Gastrocnemius medialis (tissue), 4 donors: Measurements from ENCODE around the gene PPM1F. TPM values are rescaled to one million over a fixed set of nuclear protein-coding genes. Genes with fewer than 3 reads are reported as not detected.

Experiments
- ATAC-seq, 2 donors: fragments of 150-250 bp; one replicate each; pipeline ENCODE4 v1.9.1; 2016
- DNase-seq, 2 donors: peaks; one replicate each; pipeline ENCODE4 v3.0.0-alpha.2; 2019
- H3K27ac ChIP-seq, 4 donors: fragments of 200-600 bp; sonication (generic); 1 replicate in 1 of 4; 2 replicates in 3 of 4; pipeline ENCODE4 v1.5.1; 2016 to 2018; ENCODE audit warnings: mild to moderate bottlenecking in 2 of 4, moderate library complexity in 1 of 4
- H3K27me3 ChIP-seq, 3 donors: fragments of 200-600 bp; sonication (generic) in 2 of 3; 1 replicate in 1 of 3; 2 replicates in 2 of 3; pipeline versions ENCODE4 v1.5.1 to v1.6.0; 2016 to 2019; ENCODE audit warnings: mild to moderate bottlenecking in 1 of 3, moderate library complexity in 1 of 3
- H3K36me3 ChIP-seq, 2 donors: fragments of 200-600 bp; sonication (generic) in 1 of 2; one replicate each; pipeline ENCODE4 v1.5.1; 2017 to 2018
- H3K4me1 ChIP-seq, 2 donors: fragments of 200-600 bp; sonication (generic) in 1 of 2; one replicate each; pipeline ENCODE4 v1.5.1; 2016 to 2017; ENCODE audit warnings: mild to moderate bottlenecking in 2 of 2
- H3K4me3 ChIP-seq, 4 donors: fragments of 200-600 bp; sonication (generic) in 3 of 4; 1 replicate in 1 of 4; 2 replicates in 3 of 4; pipeline ENCODE4 v1.5.1; 2016 to 2019; ENCODE audit warnings: mild to moderate bottlenecking in 2 of 4
- H3K9me3 ChIP-seq, 3 donors: fragments of 200-600 bp; sonication (generic) in 2 of 3; 1 replicate in 1 of 3; 2 replicates in 2 of 3; pipeline ENCODE4 v1.5.1; 2016 to 2019
- POLR2A ChIP-seq, 2 donors: fragments of 450-650 bp; IDR thresholded peaks; one replicate each; pipeline ENCODE4 v1.6.1; 2017; ENCODE audit warnings: antibody characterized with exemption in 2 of 2, mild to moderate bottlenecking in 2 of 2, moderate library complexity in 2 of 2
- in situ Hi-C, 4 donors: fragments of 200-750 bp; cut with MboI; loops; one replicate each; pipeline versions ENCODE4 v1.15.0 to v1.8.0; 2017; ENCODE audit warnings: low sequenced_read_pairs in 4 of 4
- intact Hi-C: fragments of 100-400 bp; cut with DNase I; formaldehyde crosslinking; loops from one replicate; pipeline ENCODE4 v1.15.1; 2023; ENCODE audit warnings: low total_unique reads
- total RNA-seq, 4 donors: library from RNA; depleted of rRNA; stranded (reverse); fragments of >200 nt; gene quantifications; one replicate each; pipeline versions ENCODE4 v1.1.0 to v1.2.3, GENCODE V29; 2016
- TF ChIP-seq, protein P1 (sequence below), 5 experiments: fragments of 450-650 bp in 3 of 5; fragments of 200-600 bp in 2 of 5; sonication (generic) in 2 of 5; IDR thresholded peaks in 4 of 5; conservative IDR thresholded peaks in 1 of 5; 1 replicate in 4 of 5; 2 replicates in 1 of 5; pipeline ENCODE4 v1.5.1; 2016 to 2019; ENCODE audit warnings: antibody characterized with exemption in 5 of 5, mild to moderate bottlenecking in 3 of 5, moderate library complexity in 3 of 5

PPM1F gene
- total RNA-seq, 4 donors from 2014 or later, result 10.2 to 13.8 (median 11.0) TPM

DNA sequence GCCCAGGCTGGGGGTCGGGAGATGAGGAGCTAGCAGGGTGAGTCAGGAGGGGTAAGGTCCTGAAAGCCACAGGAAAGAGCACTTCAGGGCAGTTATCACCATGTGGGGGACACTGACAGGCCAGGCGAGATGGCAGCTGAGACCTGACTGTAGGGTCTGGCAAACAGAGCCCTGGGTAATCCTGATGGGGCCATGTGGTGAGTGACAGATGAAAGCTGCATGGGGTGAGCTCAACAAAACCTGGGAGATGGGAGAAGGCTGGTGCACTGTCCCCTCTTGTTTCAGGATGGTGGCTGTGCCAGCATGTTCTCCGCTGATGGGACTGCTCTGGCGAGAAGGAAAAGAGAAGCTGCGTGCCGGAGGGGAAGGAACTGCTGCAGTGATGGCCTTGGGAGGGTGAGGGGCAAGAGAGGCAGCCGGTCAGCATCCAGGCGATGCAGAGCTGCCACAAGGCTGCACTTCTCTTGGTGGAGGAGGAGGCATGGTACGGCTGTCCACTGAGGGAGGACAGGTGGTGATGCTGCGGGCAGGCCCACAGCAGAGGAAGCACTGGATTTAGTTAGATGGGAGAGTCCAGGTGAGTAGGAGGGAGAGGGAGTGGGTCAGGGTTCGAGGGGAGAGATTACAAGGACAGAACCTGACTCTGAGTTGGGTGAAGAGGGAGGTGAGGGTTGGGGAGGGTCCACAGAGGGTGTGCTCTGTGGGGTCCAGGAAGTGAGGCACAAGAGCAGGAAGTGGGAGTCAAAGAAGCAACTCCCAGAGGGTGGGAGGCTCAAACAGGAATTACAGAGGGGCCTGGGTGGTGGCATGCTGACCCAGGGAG lies 26.1 kb upstream of the PPM1F start:
- Histone ChIP-seq H3K36me3 (peaks cover 0 to 15% of the 10 kb centered on the region in 2 donors), H3K4me1 (peaks cover 12 to 18% of the 10 kb centered on the region in 2 donors), H3K4me3 (no peak overlapping the region), H3K27me3 (no peaks in the 10 kb centered on the region), H3K27ac (no peak overlapping the region), H3K9me3 (no peaks in the 10 kb centered on the region)
- TF ChIP-seq, protein P1, sequence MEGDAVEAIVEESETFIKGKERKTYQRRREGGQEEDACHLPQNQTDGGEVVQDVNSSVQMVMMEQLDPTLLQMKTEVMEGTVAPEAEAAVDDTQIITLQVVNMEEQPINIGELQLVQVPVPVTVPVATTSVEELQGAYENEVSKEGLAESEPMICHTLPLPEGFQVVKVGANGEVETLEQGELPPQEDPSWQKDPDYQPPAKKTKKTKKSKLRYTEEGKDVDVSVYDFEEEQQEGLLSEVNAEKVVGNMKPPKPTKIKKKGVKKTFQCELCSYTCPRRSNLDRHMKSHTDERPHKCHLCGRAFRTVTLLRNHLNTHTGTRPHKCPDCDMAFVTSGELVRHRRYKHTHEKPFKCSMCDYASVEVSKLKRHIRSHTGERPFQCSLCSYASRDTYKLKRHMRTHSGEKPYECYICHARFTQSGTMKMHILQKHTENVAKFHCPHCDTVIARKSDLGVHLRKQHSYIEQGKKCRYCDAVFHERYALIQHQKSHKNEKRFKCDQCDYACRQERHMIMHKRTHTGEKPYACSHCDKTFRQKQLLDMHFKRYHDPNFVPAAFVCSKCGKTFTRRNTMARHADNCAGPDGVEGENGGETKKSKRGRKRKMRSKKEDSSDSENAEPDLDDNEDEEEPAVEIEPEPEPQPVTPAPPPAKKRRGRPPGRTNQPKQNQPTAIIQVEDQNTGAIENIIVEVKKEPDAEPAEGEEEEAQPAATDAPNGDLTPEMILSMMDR (IDR thresholded peaks at IDR 0.05 in 4 of 5, conservative IDR thresholded peaks at IDR 0.05 in 1 of 5), result no peak
- no peak for TF ChIP-seq POLR2A (IDR thresholded peaks at IDR 0.05)
- ATAC-seq, result no peak
- in situ Hi-C loops (no loop called here), intact Hi-C loops (no loop called here)
- DNase-seq, result no peak

DNA sequence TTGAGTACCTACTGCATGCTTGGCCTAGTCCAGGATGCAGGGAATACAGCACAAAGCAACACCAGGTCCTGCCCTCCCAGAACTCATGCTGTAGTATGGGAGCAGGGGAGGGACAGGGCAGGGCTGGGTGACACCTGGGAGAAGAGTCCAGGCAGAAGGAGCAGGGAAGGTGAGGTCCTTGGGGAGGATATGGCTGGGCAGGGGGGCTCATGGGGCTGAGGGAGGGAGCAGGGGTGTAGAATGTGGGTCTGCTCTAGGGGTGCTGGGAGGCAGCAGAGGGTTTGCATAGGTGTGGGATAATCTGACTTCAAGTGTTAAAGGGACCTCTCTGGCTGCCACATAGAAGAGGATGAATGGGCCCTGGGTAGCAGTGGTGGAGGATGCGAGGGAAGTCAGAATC lies 25.2 kb upstream of the PPM1F start:
- Histone ChIP-seq H3K36me3 (peaks cover 0 to 25% of the 10 kb centered on the region in 2 donors), H3K4me1 (peaks cover 12 to 18% of the 10 kb centered on the region in 2 donors), H3K4me3 (no peak overlapping the region), H3K27ac (no peak overlapping the region), H3K27me3 (no peaks in the 10 kb centered on the region), H3K9me3 (no peaks in the 10 kb centered on the region)
- no peak for ATAC-seq
- no peak for DNase-seq
- intact Hi-C loops, result no loop called here
- TF ChIP-seq POLR2A (IDR thresholded peaks at IDR 0.05), result no peak
- TF ChIP-seq, protein P1 (IDR thresholded peaks at IDR 0.05 in 4 of 5, conservative IDR thresholded peaks at IDR 0.05 in 1 of 5), result no peak
- in situ Hi-C loops, result no loop called here

DNA sequence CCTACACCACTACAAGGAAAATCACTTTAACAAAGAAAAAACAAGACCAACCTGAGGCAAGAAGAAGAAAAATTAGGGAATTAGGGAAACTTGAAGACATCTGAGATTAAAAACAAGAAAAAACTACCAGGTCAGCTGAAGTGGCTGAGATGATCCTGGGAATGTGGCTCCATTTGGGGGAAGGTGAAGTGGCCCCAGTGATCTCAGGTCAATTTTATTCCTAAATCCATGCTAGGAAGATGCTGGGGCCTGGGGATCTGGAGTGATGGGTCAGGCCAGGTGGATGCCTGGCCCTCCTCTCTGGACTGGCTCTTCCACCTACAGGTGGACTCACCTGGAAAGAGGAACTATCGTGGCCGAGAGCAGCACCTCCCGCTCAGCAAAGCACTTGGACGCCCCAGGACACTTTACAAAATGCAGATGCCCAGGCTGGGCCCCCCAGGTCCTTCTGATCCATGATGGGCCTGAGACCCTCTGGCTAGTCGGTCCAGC lies 23.3 kb upstream of the PPM1F start:
- H3K27me3 ChIP-seq, result no peaks in the 10 kb centered on the region
- in situ Hi-C loops (no loop called here), intact Hi-C loops (no loop called here)
- H3K9me3 ChIP-seq, result no peaks in the 10 kb centered on the region
- no peak for ATAC-seq
- H3K4me3 ChIP-seq, result no peak overlapping the region
- H3K4me1 ChIP-seq, result peaks cover under 1 to 4% of the 10 kb centered on the region in 2 donors
- peaks cover 0 to 44% of the 10 kb centered on the region in 2 donors for H3K36me3 ChIP-seq
- TF ChIP-seq, protein P1 (IDR thresholded peaks at IDR 0.05 in 4 of 5, conservative IDR thresholded peaks at IDR 0.05 in 1 of 5), result no peak
- no peak overlapping the region for H3K27ac ChIP-seq
- DNase-seq, result no peak

DNA sequence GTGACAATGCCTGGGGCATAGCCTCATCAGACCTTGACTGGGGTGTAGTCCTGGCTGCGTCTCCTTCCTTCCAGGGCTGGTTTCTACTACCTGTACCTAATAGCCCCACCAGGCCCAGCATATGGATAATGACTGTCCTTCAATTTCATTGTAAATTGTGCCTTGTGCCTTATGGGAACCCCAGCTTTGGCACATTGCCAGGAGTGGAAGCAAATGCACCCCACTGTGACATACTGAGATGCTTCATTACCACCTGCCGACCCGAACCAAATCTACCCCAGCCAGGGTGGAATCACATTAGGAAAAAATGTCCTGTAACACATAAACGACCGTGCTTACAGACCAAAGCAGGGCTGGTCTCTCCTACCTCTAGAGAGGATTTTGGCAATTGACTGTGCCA lies 22.6 kb upstream of the PPM1F start:
- no peak overlapping the region for H3K4me3 ChIP-seq
- TF ChIP-seq POLR2A (IDR thresholded peaks at IDR 0.05), result no peak
- H3K27me3 ChIP-seq, result no peaks in the 10 kb centered on the region
- no peak for ATAC-seq
- no peak for DNase-seq
- no peak overlapping the region for H3K27ac ChIP-seq
- no peaks in the 10 kb centered on the region for H3K4me1 ChIP-seq
- peaks cover 0 to 50% of the 10 kb centered on the region in 2 donors for H3K36me3 ChIP-seq
- no peaks in the 10 kb centered on the region for H3K9me3 ChIP-seq
- intact Hi-C loops (no loop called here), in situ Hi-C loops (no loop called here)

DNA sequence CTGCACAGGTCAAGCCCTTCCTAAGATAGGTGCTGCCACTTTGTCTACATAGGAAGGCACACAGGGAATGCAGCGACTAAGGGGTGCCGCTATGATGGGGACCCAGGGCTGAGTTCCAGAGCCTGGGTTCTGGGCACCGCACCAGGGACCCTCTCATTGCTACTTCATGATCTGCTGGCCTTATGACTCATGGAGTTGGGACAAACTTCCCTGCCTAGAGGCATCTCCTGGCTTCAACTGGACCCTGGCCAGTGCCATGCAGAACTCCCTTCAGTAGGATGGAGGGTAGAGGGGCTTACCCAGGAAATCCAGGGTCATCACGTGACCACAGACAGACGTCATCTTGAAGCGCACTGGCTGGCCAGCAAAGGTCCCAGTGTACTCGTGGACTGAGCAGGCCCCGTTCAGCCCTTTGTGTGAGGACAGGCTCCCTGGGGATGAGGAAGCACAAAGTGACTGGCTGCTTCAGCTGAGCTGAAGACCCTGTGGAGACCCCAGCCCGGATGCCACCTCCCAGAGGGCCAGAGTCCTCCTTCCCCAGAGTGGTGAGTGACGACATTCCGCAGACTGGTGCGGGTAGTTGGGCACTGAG lies 21.5 kb upstream of the PPM1F start:
- in situ Hi-C loops (no loop called here), intact Hi-C loops (no loop called here)
- Histone ChIP-seq H3K9me3 (no peaks in the 10 kb centered on the region), H3K4me1 (no peaks in the 10 kb centered on the region), H3K4me3 (no peak overlapping the region), H3K27ac (no peak overlapping the region), H3K36me3 (peaks cover 0 to 61% of the 10 kb centered on the region in 2 donors), H3K27me3 (no peaks in the 10 kb centered on the region)
- TF ChIP-seq, protein P1 (IDR thresholded peaks at IDR 0.05 in 4 of 5, conservative IDR thresholded peaks at IDR 0.05 in 1 of 5), result no peak
- no peak for TF ChIP-seq POLR2A (IDR thresholded peaks at IDR 0.05)
- DNase-seq (no peak), ATAC-seq (no peak)
